GM19099 (cell line): ENCODE measurements around the gene SYDE1.

Experiments
- POLR2A ChIP-seq: IDR thresholded peaks from 3 replicates; pipeline ENCODE4 v1.6.1; 2011; ENCODE audit warnings: low read depth; ENCODE audit not compliant: insufficient read length; ENCODE audit errors: extremely low read depth

SYDE1 gene

GRCh38 chr19:15118248-15118647 lies 11.0 kb downstream of the SYDE1 start:
- no peak for TF ChIP-seq POLR2A

- no peak for TF ChIP-seq POLR2A
Measured at GRCh38 chr19:15118789-15119494, 11.7 kb downstream of the SYDE1 start.

- TF ChIP-seq POLR2A: no peak
Measured at GRCh38 chr19:15120135-15121026, 13.2 kb downstream of the SYDE1 start.

GRCh38 chr19:15122331-15123030 lies 15.3 kb downstream of the SYDE1 start:
- no peak for TF ChIP-seq POLR2A

GRCh38 chr19:15123031-15123890 lies 16.1 kb downstream of the SYDE1 start:
- TF ChIP-seq POLR2A: no peak

- no peak for TF ChIP-seq POLR2A
Measured at GRCh38 chr19:15123900-15124299, 16.7 kb downstream of the SYDE1 start.

GRCh38 chr19:15124572-15125231 lies 17.5 kb downstream of the SYDE1 start:
- TF ChIP-seq POLR2A: no peak

GRCh38 chr19:15125232-15126067 lies 18.2 kb downstream of the SYDE1 start:
- peak; percentile 82 for TF ChIP-seq POLR2A

GRCh38 chr19:15126131-15126910 lies 19.1 kb downstream of the SYDE1 start:
- TF ChIP-seq POLR2A: no peak

GRCh38 chr19:15128162-15128770 lies 21.1 kb downstream of the SYDE1 start:
- no peak for TF ChIP-seq POLR2A

GRCh38 chr19:15129856-15130585 lies 22.8 kb downstream of the SYDE1 start:
- no peak for TF ChIP-seq POLR2A

GRCh38 chr19:15136234-15136954 lies 29.2 kb downstream of the SYDE1 start:
- no peak for TF ChIP-seq POLR2A
